Smooth muscle cell of bladder (primary cell): ENCODE results near the gene AJAP1. TPM values are rescaled to one million over a fixed set of nuclear protein-coding genes. Genes with fewer than 3 reads are reported as not detected.

ENCODE experiments used
- total RNA-seq: library from RNA; depleted of rRNA; stranded (reverse); fragments of >200 nt; gene quantifications from 2 replicates; pipeline ENCODE4 v1.2.3, GENCODE V29; 2014

The AJAP1 gene, protein sequence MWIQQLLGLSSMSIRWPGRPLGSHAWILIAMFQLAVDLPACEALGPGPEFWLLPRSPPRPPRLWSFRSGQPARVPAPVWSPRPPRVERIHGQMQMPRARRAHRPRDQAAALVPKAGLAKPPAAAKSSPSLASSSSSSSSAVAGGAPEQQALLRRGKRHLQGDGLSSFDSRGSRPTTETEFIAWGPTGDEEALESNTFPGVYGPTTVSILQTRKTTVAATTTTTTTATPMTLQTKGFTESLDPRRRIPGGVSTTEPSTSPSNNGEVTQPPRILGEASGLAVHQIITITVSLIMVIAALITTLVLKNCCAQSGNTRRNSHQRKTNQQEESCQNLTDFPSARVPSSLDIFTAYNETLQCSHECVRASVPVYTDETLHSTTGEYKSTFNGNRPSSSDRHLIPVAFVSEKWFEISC
- total RNA-seq: not detected in 2 replicates

DNA sequence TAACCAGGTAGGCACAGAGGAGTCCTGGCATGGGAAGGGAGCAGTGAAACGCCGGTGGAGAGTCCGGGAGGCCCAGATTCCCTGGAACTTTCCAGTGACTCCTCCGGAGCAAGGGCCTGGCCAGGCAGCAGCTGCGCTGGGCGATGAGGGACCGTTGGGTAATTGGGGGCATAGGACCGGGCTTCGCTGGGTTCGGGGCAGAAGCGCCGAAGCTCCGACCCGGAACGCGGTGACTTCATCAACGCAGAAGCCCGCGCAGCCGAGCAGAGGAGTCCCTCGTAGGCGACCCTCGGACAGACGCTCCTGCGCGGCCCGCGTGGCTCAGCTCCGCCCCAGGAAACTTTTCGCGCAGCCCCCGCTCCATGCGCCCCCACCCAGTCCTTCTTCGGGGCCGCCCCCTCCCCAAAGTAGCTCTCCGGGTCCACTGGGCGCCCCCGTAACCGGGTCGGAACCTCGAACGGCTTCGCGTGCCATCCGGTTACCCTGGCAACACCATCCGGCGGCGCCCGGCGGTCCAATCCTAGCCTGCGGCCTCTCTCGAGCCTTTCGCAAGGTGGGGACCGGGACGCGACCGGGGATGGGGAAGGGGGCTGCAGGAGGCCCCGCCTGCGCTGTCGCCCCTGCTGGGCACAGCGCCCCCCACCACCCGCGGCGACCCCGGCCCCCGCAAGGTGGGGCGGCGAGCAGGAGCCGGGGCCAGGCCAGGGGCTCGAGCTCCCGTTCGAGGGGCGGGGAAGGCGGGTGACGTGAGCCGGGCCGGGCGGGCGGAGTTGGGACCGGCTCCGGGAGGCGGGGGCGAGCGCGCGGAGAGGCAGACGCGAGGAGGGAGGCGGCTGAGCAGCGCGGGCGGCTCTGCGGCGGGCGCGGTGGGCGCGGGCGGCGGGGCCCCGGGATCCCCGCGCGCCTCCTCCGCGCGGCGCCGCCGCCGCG is at the start of gene AJAP1:
AJAP1 (plus strand) TSS at position 814 of the 930 bp plus-strand sequence. CDS start 817 bp downstream, outside the sequence.

